OCI-LY7 (cell line): ENCODE measurements around the gene CTNNA2. TPM values are rescaled to one million over a fixed set of nuclear protein-coding genes. Genes with fewer than 3 reads are reported as not detected.

Source experiments
- BruUV-seq: library from RNA; stranded (reverse); fragments of 400-500 nt; replicated peaks from 2 replicates; lab custom pipeline; 2021; lab: Mats Ljungman, UMichigan
- CTCF ChIA-PET: fragments of 300-600 bp; sonication (Branson Sonifier 250); formaldehyde crosslinking; loops from one replicate; lab custom pipeline; 2022; ENCODE audit warnings: antibody characterized with exemption; ENCODE audit not compliant: unreplicated experiment; lab: Charles Lee
- POLR2A ChIA-PET: fragments of 300-600 bp; sonication (Branson Sonifier 250); formaldehyde crosslinking; loops from one replicate; lab custom pipeline; 2022; ENCODE audit warnings: antibody characterized with exemption; lab: Charles Lee
- DNase-seq: peaks from one replicate; pipeline ENCODE4 v3.0.0-alpha.2; 2015; ENCODE audit warnings: low spot score
- H2AFZ ChIP-seq: fragments of 200-600 bp; sonication (generic), shearing (Covaris generic); 2 replicates; pipeline ENCODE4 v1.6.1; 2014; ENCODE audit warnings: mild to moderate bottlenecking, antibody characterized with exemption, low read length, moderate library complexity
- H3K27ac ChIP-seq: fragments of 200-600 bp; sonication (generic); 2 replicates; pipeline ENCODE4 v1.5.1; 2014; ENCODE audit warnings: mixed run types, low read depth, mild to moderate bottlenecking, moderate library complexity, low read length, inconsistent platforms; ENCODE audit not compliant: poor library complexity, severe bottlenecking
- H3K36me3 ChIP-seq: fragments of 200-600 bp; sonication (generic); 2 replicates; pipeline ENCODE4 v1.6.1; 2014; ENCODE audit warnings: mild to moderate bottlenecking, antibody characterized with exemption, low read length, moderate library complexity, mixed read lengths; ENCODE audit not compliant: insufficient read depth
- H3K4me1 ChIP-seq: fragments of 200-600 bp; sonication (generic); 2 replicates; pipeline ENCODE4 v1.5.1; 2014; ENCODE audit warnings: mild to moderate bottlenecking, low read length; ENCODE audit not compliant: insufficient read depth, poor library complexity, severe bottlenecking
- H3K4me2 ChIP-seq: fragments of 200-600 bp; sonication (generic); 2 replicates; pipeline ENCODE4 v1.6.1; 2014; ENCODE audit warnings: mild to moderate bottlenecking, low read length
- H3K4me3 ChIP-seq: fragments of 200-600 bp; sonication (generic); 2 replicates; pipeline ENCODE4 v1.5.1; 2014; ENCODE audit warnings: mild to moderate bottlenecking, low read depth, low read length; ENCODE audit not compliant: poor library complexity, severe bottlenecking
- H3K79me2 ChIP-seq: fragments of 200-600 bp; sonication (generic); 2 replicates; pipeline ENCODE4 v1.6.1; 2016; ENCODE audit warnings: low read depth, mild to moderate bottlenecking, low read length, moderate library complexity, mixed read lengths; ENCODE audit not compliant: insufficient read depth
- H3K9me2 ChIP-seq: fragments of 200-600 bp; sonication (generic); 2 replicates; pipeline ENCODE4 v1.6.1; 2016; ENCODE audit warnings: mild to moderate bottlenecking, low read length, mixed read lengths; ENCODE audit not compliant: insufficient read depth
- H3K9me3 ChIP-seq: fragments of 200-600 bp; sonication (generic); 2 replicates; pipeline ENCODE4 v1.6.1; 2014; ENCODE audit warnings: mild to moderate bottlenecking, mixed run types, low read length, mixed read lengths
- H4K20me1 ChIP-seq: fragments of 200-600 bp; sonication (generic); 2 replicates; pipeline ENCODE4 v1.6.1; 2014; ENCODE audit warnings: mild to moderate bottlenecking, antibody characterized with exemption, low read length, moderate library complexity, mixed read lengths; ENCODE audit not compliant: insufficient read depth
- CTCF ChIP-seq: fragments of 200-600 bp; sonication (generic); conservative IDR thresholded peaks from 2 replicates; pipeline ENCODE4 v1.5.1; 2014; ENCODE audit warnings: mild to moderate bottlenecking, antibody characterized with exemption, low read length, moderate library complexity, mixed read lengths
- EZH2phosphoT487 ChIP-seq: fragments of 200-600 bp; sonication (generic); IDR thresholded peaks from 2 replicates; pipeline ENCODE4 v1.6.1; 2018; ENCODE audit warnings: low read depth, borderline replicate concordance, mild to moderate bottlenecking, mixed run types, antibody characterized with exemption, low read length, moderate library complexity, mixed read lengths
- intact Hi-C: fragments of 100-400 bp; cut with micrococcal nuclease; formaldehyde crosslinking; loops from one replicate; pipeline ENCODE4 v1.10.0; 2022; ENCODE audit not compliant: unreplicated experiment
- total RNA-seq, 2 experiments: library from RNA; depleted of rRNA in 1 of 2; stranded (reverse); fragments of >200 nt in 1 of 2; shearing (Covaris generic) in 1 of 2; gene quantifications; 2 replicates each; pipeline ENCODE4 v1.2.3, GENCODE V29; 2014 to 2022

Gene CTNNA2
- total RNA-seq, 2 experiments from 2014 or later = 0.19 to 2.7 TPM

GRCh38 chr2:80361904-80362303 is 849.1 kb downstream of the CTNNA2 start:
- no peak overlapping the region for H2AFZ ChIP-seq
- BruUV-seq = no TSS peak
- TF ChIP-seq CTCF (no peak), EZH2phosphoT487 (no peak)
- DNase-seq = no peak
- H3K4me3 ChIP-seq = no peak overlapping the region
- H3K36me3 ChIP-seq = no peaks in the 10 kb centered on the region
- ChIA-PET POLR2A (no interaction called here), CTCF (no interaction called here)
- no peaks in the 10 kb centered on the region for H3K9me3 ChIP-seq
- H3K27ac ChIP-seq = no peak overlapping the region
- H4K20me1 ChIP-seq = no peaks in the 10 kb centered on the region
- no peaks in the 10 kb centered on the region for H3K79me2 ChIP-seq
- intact Hi-C loops = no loop called here
- H3K9me2 ChIP-seq = no peaks in the 10 kb centered on the region
- no peaks in the 10 kb centered on the region for H3K4me1 ChIP-seq
- H3K4me2 ChIP-seq = no peak overlapping the region

GRCh38 chr2:80363330-80363729 is 850.5 kb downstream of the CTNNA2 start:
- Histone ChIP-seq H3K4me3 (no peak overlapping the region), H3K79me2 (no peaks in the 10 kb centered on the region), H3K27ac (no peak overlapping the region), H3K9me3 (no peaks in the 10 kb centered on the region), H2AFZ (no peak overlapping the region), H3K4me1 (no peaks in the 10 kb centered on the region), H4K20me1 (no peaks in the 10 kb centered on the region), H3K4me2 (no peak overlapping the region), H3K9me2 (no peaks in the 10 kb centered on the region), H3K36me3 (no peaks in the 10 kb centered on the region)
- no peak for TF ChIP-seq CTCF
- no peak for TF ChIP-seq EZH2phosphoT487
- BruUV-seq = no TSS peak
- DNase-seq = no peak
- ChIA-PET POLR2A (interaction anchor here (0.7 to 0.9 kb wide), 2 partner anchors 9 to 56 kb away, joined by 3 to 5 read pairs; no protein-coding TSS in a partner anchor), CTCF (no interaction called here)
- intact Hi-C loops = no loop called here

- Histone ChIP-seq H3K36me3 (no peaks in the 10 kb centered on the region), H3K9me3 (no peaks in the 10 kb centered on the region), H3K4me3 (no peak overlapping the region), H3K79me2 (no peaks in the 10 kb centered on the region), H3K9me2 (no peaks in the 10 kb centered on the region), H3K27ac (no peak overlapping the region), H2AFZ (no peak overlapping the region), H3K4me2 (no peak overlapping the region), H4K20me1 (no peaks in the 10 kb centered on the region), H3K4me1 (no peaks in the 10 kb centered on the region)
- BruUV-seq = no TSS peak
- no peak for DNase-seq
- CTCF ChIA-PET = no interaction called here
- TF ChIP-seq CTCF (no peak), EZH2phosphoT487 (no peak)
- POLR2A ChIA-PET = interaction anchor here (0.6 to 1.6 kb wide), 6 partner anchors 8 to 845 kb away, joined by 3 to 4 read pairs (median 4); no protein-coding TSS in a partner anchor
- intact Hi-C loops = no loop called here
These were observed 851.0 kb downstream of the CTNNA2 start for GRCh38 chr2:80363791-80364349.
